Parathyroid adenoma (tissue), 2 donors: Measurements from ENCODE around the gene RPL18.

Experiments used
- H2AFZ ChIP-seq: fragments of 300-600 bp; sonication (generic); one replicate; pipeline ENCODE4 v1.7.0; 2017; ENCODE audit warnings: antibody characterized with exemption, mild to moderate bottlenecking
- H3K27ac ChIP-seq: fragments of 300-600 bp; sonication (generic); one replicate; pipeline ENCODE4 v1.7.0; 2017
- H3K27me3 ChIP-seq: fragments of 300-600 bp; sonication (generic); one replicate; pipeline ENCODE4 v1.7.0; 2017; ENCODE audit warnings: low read length; ENCODE audit not compliant: control insufficient read depth, insufficient read depth
- H3K36me3 ChIP-seq: fragments of 300-600 bp; sonication (generic); one replicate; pipeline ENCODE4 v1.7.0; 2017; ENCODE audit warnings: low read length; ENCODE audit not compliant: control insufficient read depth, insufficient read depth
- H3K4me1 ChIP-seq: fragments of 300-600 bp; sonication (generic); one replicate; pipeline ENCODE4 v1.7.0; 2017; ENCODE audit warnings: control low read depth
- H3K4me2 ChIP-seq: fragments of 300-600 bp; sonication (generic); one replicate; pipeline ENCODE4 v1.7.0; 2017; ENCODE audit warnings: low read length
- H3K4me3 ChIP-seq: fragments of 300-600 bp; sonication (generic); one replicate; pipeline ENCODE4 v1.7.0; 2017; ENCODE audit warnings: low read depth, low read length
- H3K79me2 ChIP-seq: fragments of 300-600 bp; sonication (generic); one replicate; pipeline ENCODE4 v1.7.0; 2017; ENCODE audit warnings: control low read depth
- H3K9ac ChIP-seq: fragments of 300-600 bp; sonication (generic); one replicate; pipeline ENCODE4 v1.7.0; 2017; ENCODE audit warnings: mild to moderate bottlenecking
- H3K9me3 ChIP-seq: fragments of 300-600 bp; sonication (generic); one replicate; pipeline ENCODE4 v1.7.0; 2017; ENCODE audit warnings: low read length; ENCODE audit not compliant: control insufficient read depth
- TF ChIP-seq, protein P1 (sequence below): fragments of 300-600 bp; sonication (generic); IDR thresholded peaks from one replicate; pipeline ENCODE4 v1.7.0; 2017; ENCODE audit warnings: antibody characterized with exemption, mild to moderate bottlenecking
- donor health status: primary hyperparathyroidism.

Gene RPL18

DNA sequence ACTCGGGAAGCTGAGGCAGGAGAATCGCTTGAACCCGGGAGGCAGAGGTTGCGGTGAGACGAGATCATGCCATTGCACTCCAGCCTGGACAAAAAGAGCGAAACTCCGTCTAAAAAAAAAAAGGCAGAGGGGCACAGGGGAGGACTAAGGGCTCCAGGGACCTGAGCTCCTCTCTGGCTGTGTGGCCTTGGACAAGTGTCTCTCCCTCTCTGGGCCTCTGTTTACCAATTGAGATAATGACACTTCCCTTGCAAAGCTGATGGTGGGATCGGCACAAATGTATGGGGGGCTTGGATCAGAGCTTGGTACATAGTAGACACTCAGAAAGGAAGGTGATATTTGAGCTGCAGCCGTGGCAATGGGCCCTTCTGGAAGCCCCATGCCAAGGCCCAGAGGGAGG lies 23.8 kb downstream of the RPL18 start:
- Histone ChIP-seq H3K27ac (no peak overlapping the region), H3K79me2 (no peaks in the 10 kb centered on the region), H3K9me3 (no peaks in the 10 kb centered on the region), H3K27me3 (no peaks in the 10 kb centered on the region), H2AFZ (no peak overlapping the region), H3K9ac (no peak overlapping the region), H3K4me3 (no peak overlapping the region), H3K4me2 (no peak overlapping the region), H3K4me1 (no peaks in the 10 kb centered on the region), H3K36me3 (no peaks in the 10 kb centered on the region)
- TF ChIP-seq, protein P1, sequence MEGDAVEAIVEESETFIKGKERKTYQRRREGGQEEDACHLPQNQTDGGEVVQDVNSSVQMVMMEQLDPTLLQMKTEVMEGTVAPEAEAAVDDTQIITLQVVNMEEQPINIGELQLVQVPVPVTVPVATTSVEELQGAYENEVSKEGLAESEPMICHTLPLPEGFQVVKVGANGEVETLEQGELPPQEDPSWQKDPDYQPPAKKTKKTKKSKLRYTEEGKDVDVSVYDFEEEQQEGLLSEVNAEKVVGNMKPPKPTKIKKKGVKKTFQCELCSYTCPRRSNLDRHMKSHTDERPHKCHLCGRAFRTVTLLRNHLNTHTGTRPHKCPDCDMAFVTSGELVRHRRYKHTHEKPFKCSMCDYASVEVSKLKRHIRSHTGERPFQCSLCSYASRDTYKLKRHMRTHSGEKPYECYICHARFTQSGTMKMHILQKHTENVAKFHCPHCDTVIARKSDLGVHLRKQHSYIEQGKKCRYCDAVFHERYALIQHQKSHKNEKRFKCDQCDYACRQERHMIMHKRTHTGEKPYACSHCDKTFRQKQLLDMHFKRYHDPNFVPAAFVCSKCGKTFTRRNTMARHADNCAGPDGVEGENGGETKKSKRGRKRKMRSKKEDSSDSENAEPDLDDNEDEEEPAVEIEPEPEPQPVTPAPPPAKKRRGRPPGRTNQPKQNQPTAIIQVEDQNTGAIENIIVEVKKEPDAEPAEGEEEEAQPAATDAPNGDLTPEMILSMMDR: no peak

DNA sequence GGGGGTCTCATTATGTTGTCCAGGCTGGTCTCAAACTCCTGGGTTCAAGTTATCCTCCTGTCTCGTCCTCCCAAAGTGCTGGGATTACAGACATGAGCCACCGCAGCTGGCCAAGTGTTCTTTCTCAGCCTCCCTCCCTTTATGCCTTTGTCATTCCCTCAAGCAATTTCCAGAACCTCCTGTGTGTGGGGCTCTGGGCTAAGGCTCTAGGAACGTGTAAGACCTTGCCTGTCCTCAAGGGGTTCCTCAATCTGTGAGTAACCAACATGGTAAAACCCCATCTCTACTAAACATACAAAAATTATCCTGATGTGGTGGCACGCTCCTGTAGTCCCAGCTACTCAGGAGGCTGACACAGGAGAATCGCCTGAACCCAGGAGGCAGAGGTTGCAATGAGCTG lies 28.0 kb downstream of the RPL18 start:
- H3K4me1 ChIP-seq: no peaks in the 10 kb centered on the region
- no peak overlapping the region for H3K9ac ChIP-seq
- H3K27ac ChIP-seq: no peak overlapping the region
- no peaks in the 10 kb centered on the region for H3K9me3 ChIP-seq
- TF ChIP-seq, protein P1: no peak
- H3K4me3 ChIP-seq: no peak overlapping the region
- no peaks in the 10 kb centered on the region for H3K36me3 ChIP-seq
- no peak overlapping the region for H2AFZ ChIP-seq
- no peak overlapping the region for H3K4me2 ChIP-seq
- no peaks in the 10 kb centered on the region for H3K79me2 ChIP-seq
- no peaks in the 10 kb centered on the region for H3K27me3 ChIP-seq

DNA sequence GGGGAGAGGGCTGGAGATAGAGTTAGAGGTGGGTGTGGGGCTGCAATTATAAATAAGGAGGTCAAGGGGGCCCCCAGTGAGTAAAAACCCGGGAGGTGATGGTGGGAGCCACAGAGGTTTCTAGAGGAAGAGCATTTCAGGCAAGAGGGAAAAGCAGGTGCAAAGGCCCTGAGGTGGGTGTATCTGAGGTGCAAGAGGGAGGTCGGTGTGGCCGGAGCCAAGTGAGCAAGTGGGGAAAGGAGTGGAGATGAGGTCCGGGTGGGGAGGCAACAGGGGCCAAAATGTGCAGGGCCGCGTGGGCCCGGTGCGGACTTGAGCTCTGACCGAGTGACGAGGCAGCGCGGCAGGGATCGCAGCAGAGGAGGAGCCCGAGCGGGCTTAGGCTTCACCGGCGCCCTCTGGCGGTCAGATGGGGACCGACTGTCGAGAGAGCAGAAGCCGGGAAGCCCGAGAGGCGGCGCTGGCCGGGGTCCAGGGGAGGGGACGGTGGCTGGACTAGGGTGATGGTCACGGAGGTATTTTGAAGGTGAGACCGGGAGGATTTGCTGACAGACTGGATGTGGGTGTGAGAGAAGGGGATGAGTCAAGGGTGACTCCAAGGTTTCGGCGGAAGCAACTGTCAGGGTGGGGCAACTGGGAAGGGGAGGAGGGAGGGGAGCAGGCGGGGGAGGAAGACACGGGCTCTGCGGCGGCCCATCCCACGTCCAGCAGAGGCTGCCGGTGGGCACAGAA lies 30.1 kb downstream of the RPL18 start:
- peak overlapping the region; percentile 64 for H3K4me2 ChIP-seq
- no peak overlapping the region for H3K27ac ChIP-seq
- H3K4me3 ChIP-seq: peak overlapping the region; percentile 41
- no peaks in the 10 kb centered on the region for H3K9me3 ChIP-seq
- TF ChIP-seq, protein P1: peak; percentile 96
- H2AFZ ChIP-seq: peak overlapping the region; percentile 69
- H3K4me1 ChIP-seq: peaks cover 3% of the 10 kb centered on the region
- no peaks in the 10 kb centered on the region for H3K36me3 ChIP-seq
- no peak overlapping the region for H3K9ac ChIP-seq
- H3K27me3 ChIP-seq: no peaks in the 10 kb centered on the region
- H3K79me2 ChIP-seq: no peaks in the 10 kb centered on the region

DNA sequence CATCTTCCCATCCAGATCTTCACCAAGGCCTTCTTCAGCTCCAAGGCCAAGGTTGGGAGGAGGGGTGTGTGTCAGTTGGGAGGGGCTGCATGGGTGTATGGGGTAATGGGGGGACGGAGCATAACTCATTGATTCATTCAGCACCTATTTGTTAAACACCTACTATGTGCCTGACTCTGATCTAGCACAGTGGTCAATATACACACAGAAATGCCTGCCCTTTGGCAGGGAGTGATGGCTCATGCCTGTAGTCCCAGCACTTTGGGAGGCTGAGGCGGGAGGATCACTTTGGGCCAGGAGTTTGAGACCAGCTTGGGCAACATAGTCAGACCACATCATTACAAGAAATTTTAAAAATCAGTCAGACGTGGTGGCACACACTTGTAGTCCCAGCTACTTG lies 31.6 kb downstream of the RPL18 start:
- peaks cover 4% of the 10 kb centered on the region for H3K4me1 ChIP-seq
- no peaks in the 10 kb centered on the region for H3K9me3 ChIP-seq
- H3K27ac ChIP-seq: no peak overlapping the region
- H3K27me3 ChIP-seq: no peaks in the 10 kb centered on the region
- H3K36me3 ChIP-seq: no peaks in the 10 kb centered on the region
- no peak overlapping the region for H3K4me3 ChIP-seq
- no peak overlapping the region for H2AFZ ChIP-seq
- TF ChIP-seq, protein P1: no peak
- no peaks in the 10 kb centered on the region for H3K79me2 ChIP-seq
- H3K4me2 ChIP-seq: no peak overlapping the region
- no peak overlapping the region for H3K9ac ChIP-seq

GRCh38 chr19:48582168-48582567 lies 36.8 kb downstream of the RPL18 start:
- peaks cover 4% of the 10 kb centered on the region for H3K4me1 ChIP-seq
- TF ChIP-seq, protein P1: no peak
- H3K27me3 ChIP-seq: no peaks in the 10 kb centered on the region
- H3K79me2 ChIP-seq: no peaks in the 10 kb centered on the region
- no peaks in the 10 kb centered on the region for H3K9me3 ChIP-seq
- no peak overlapping the region for H3K9ac ChIP-seq
- H3K27ac ChIP-seq: no peak overlapping the region
- no peak overlapping the region for H3K4me3 ChIP-seq
- H3K4me2 ChIP-seq: no peak overlapping the region
- H3K36me3 ChIP-seq: no peaks in the 10 kb centered on the region
- H2AFZ ChIP-seq: no peak overlapping the region
